Left ventricle myocardium inferior (tissue), 1 donor: Measurements from ENCODE around the gene LTB4R. TPM values are rescaled to one million over a fixed set of nuclear protein-coding genes. Genes with fewer than 3 reads are reported as not detected.
A peak's percentile ranks its signal among the peaks of the same experiment; 100 is the strongest.

Source experiments
- DNase-seq: peaks from one replicate; pipeline ENCODE4 v3.0.0-alpha.2; 2020
- H3K27ac ChIP-seq: fragments of 200-600 bp; replicated peaks from 2 replicates; pipeline ENCODE4 v1.8.0; 2021
- H3K27me3 ChIP-seq: fragments of 200-600 bp; 2 replicates; pipeline ENCODE4 v1.8.0; 2021; ENCODE audit warnings: low read depth
- H3K36me3 ChIP-seq: fragments of 200-600 bp; 2 replicates; pipeline ENCODE4 v1.8.0; 2021
- H3K4me1 ChIP-seq: fragments of 200-600 bp; 2 replicates; pipeline ENCODE4 v1.8.0; 2021
- H3K4me3 ChIP-seq: fragments of 200-600 bp; 2 replicates; pipeline ENCODE4 v1.8.0; 2021; ENCODE audit warnings: mild to moderate bottlenecking, moderate library complexity
- H3K9me3 ChIP-seq: fragments of 200-600 bp; replicated peaks from 2 replicates; pipeline ENCODE4 v1.8.0; 2021
- intact Hi-C: fragments of 100-400 bp; cut with micrococcal nuclease; formaldehyde crosslinking; loops from one replicate; pipeline ENCODE4 v1.11.0; 2022
- total RNA-seq: library from RNA; stranded (reverse); fragmentation: NEBNext Ultra II Directional; extraction: Animal tissue kit (Norgen Biotek cat#: 25700); gene quantifications from one replicate; pipeline ENCODE4 v1.2.1, GENCODE V29; 2021
- TF ChIP-seq, protein P1 (sequence below): fragments of 200-600 bp; IDR thresholded peaks from 2 replicates; pipeline ENCODE4 v1.8.0; 2021; ENCODE audit warnings: antibody characterized with exemption, mild to moderate bottlenecking, borderline replicate concordance
- donor health status: DM: no; HTN: yes; CAD: no; lungs with severe emphysema.

The LTB4R gene
- total RNA-seq, 1 donor from 2014 or later, result 1.8 TPM

- peaks cover 46% of the 10 kb centered on the region for H3K27me3 ChIP-seq
- peak overlapping the region; percentile 41 for H3K4me3 ChIP-seq
- peaks cover 66% of the 10 kb centered on the region for H3K4me1 ChIP-seq
- no peaks in the 10 kb centered on the region for H3K9me3 ChIP-seq
- DNase-seq, result peak; percentile 55
- intact Hi-C loops, result no loop called here
- TF ChIP-seq, protein P1, sequence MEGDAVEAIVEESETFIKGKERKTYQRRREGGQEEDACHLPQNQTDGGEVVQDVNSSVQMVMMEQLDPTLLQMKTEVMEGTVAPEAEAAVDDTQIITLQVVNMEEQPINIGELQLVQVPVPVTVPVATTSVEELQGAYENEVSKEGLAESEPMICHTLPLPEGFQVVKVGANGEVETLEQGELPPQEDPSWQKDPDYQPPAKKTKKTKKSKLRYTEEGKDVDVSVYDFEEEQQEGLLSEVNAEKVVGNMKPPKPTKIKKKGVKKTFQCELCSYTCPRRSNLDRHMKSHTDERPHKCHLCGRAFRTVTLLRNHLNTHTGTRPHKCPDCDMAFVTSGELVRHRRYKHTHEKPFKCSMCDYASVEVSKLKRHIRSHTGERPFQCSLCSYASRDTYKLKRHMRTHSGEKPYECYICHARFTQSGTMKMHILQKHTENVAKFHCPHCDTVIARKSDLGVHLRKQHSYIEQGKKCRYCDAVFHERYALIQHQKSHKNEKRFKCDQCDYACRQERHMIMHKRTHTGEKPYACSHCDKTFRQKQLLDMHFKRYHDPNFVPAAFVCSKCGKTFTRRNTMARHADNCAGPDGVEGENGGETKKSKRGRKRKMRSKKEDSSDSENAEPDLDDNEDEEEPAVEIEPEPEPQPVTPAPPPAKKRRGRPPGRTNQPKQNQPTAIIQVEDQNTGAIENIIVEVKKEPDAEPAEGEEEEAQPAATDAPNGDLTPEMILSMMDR, result peak; percentile 57
- H3K36me3 ChIP-seq, result peaks cover 13% of the 10 kb centered on the region
- H3K27ac ChIP-seq, result peak overlapping the region; percentile 88
Observed at GRCh38 chr14:24315807-24316596, 4.7 kb downstream of the LTB4R start.

DNA sequence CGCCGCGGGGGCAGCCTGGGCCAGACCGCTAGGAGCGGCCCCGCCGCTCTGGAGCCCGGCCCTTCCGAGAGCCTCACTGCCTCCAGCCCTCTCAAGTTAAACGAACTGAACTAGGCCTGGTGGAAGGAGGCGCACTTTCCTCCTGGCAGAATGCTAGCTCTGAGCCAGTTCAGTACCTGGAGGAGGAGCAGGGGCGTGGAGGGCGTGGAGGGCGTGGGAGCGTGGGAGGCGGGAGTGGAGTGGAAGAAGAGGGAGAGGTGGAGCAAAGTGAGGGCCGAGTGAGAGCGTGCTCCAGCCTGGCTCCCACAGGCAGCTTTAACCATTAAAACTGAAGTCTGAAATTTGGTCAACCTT is 5.3 kb downstream of the LTB4R start:
- peak overlapping the region; percentile 88 for H3K27ac ChIP-seq
- TF ChIP-seq, protein P1, result no peak
- intact Hi-C loops, result no loop called here
- no peaks in the 10 kb centered on the region for H3K9me3 ChIP-seq
- H3K27me3 ChIP-seq, result peaks cover 46% of the 10 kb centered on the region
- H3K4me3 ChIP-seq, result peak overlapping the region; percentile 41
- H3K4me1 ChIP-seq, result peaks cover 60% of the 10 kb centered on the region
- peaks cover 19% of the 10 kb centered on the region for H3K36me3 ChIP-seq
- DNase-seq, result no peak

DNA sequence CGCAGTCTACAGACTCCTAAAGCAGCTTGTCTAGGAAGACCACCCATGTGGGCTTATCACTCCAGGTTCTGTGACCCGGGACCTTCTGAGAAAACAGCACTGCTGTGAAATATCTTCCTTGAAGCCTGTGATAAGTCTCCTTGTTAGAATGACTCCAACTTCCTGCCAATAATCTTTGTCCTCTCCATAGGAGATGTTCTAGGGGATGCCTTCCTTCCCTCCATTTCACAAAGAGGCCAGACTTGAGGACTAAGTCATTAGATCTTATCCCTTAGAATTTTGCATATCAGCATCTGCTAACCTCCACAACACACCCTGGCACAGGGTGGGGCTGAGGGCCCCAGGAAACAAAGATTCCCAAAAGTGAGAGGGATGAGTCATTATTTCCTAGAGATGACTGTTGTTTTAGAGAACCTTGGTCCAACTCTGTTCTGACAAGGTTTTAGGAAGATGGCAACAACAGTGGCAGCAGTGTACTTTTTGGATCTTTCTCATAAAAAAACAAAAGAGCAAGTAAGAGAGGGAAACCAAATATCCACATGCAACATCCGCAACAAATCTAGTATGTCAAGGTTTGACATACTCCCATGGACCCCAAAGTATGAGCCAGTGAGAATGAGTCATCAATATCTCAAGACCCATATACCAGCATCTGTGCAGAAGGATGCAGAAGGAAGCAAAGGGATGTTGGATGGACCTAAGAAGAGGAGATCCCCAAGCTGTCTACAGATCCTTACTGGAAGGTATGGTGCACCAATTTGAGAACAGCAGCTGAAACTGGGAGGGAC is 6.0 kb downstream of the LTB4R start:
- Histone ChIP-seq H3K27me3 (peaks cover 46% of the 10 kb centered on the region), H3K36me3 (peaks cover 21% of the 10 kb centered on the region), H3K4me3 (no peak overlapping the region), H3K27ac (no peak overlapping the region), H3K9me3 (no peaks in the 10 kb centered on the region), H3K4me1 (peaks cover 52% of the 10 kb centered on the region)
- intact Hi-C loops, result no loop called here
- TF ChIP-seq, protein P1, result no peak
- DNase-seq, result no peak

GRCh38 chr14:24321212-24321975 is 10.1 kb downstream of the LTB4R start:
- Histone ChIP-seq H3K36me3 (peaks cover 38% of the 10 kb centered on the region), H3K27ac (no peak overlapping the region), H3K9me3 (no peaks in the 10 kb centered on the region), H3K4me3 (no peak overlapping the region), H3K4me1 (peaks cover 12% of the 10 kb centered on the region), H3K27me3 (peaks cover 38% of the 10 kb centered on the region)
- TF ChIP-seq, protein P1, result no peak
- no peak for DNase-seq
- intact Hi-C loops, result no loop called here

- TF ChIP-seq, protein P1, result no peak
- no peak for DNase-seq
- intact Hi-C loops, result no loop called here
- H3K4me1 ChIP-seq, result no peaks in the 10 kb centered on the region
- peaks cover 38% of the 10 kb centered on the region for H3K36me3 ChIP-seq
- no peak overlapping the region for H3K4me3 ChIP-seq
- H3K27ac ChIP-seq, result no peak overlapping the region
- no peaks in the 10 kb centered on the region for H3K9me3 ChIP-seq
- peaks cover 26% of the 10 kb centered on the region for H3K27me3 ChIP-seq
Observed at GRCh38 chr14:24322672-24323071, 11.4 kb downstream of the LTB4R start.
